T-helper 2 cell (primary cell): Measurements from ENCODE around the gene CFAP74.
"Not testable (repeated sequence)": the region's sequence is repeated elsewhere in the genome, so short reads cannot be mapped to it uniquely, and the experiment has no call there.

Source experiments
- DNase-seq, 5 experiments: peaks; one replicate each; pipeline versions ENCODE4 v3.0.0 to v3.0.0-alpha.2; 2012 to 2022

Gene CFAP74

GRCh38 chr1:1892763-1893120, 110.8 kb downstream of the CFAP74 start:
- DNase-seq: no peak

- no peak for DNase-seq
Observed at GRCh38 chr1:1892079-1892762, 111.4 kb downstream of the CFAP74 start.

GRCh38 chr1:1891349-1892078, 112.1 kb downstream of the CFAP74 start:
- DNase-seq: peak; percentile 49 to 83 (median 80)

- DNase-seq: peak; percentile 79 to 94 (median 82)
Observed at GRCh38 chr1:1890506-1891348, 112.9 kb downstream of the CFAP74 start, which contains the start of gene GNB1. Gene GNB1 (minus strand): TSS chr1:1891087. CDS start chr1:1825453, 65,634 bp downstream.

- peak in 4 of 5 experiments; percentile 10 to 61 (median 38) for DNase-seq
Observed at GRCh38 chr1:1889847-1890505, 113.6 kb downstream of the CFAP74 start.

GRCh38 chr1:1889090-1889750, 114.4 kb downstream of the CFAP74 start:
- no peak for DNase-seq

GRCh38 chr1:1883890-1884289, 119.7 kb downstream of the CFAP74 start:
- not testable (repeated sequence) for DNase-seq

GRCh38 chr1:1883092-1883873, 120.3 kb downstream of the CFAP74 start:
- no peak for DNase-seq

GRCh38 chr1:1881727-1882126, 121.9 kb downstream of the CFAP74 start:
- DNase-seq: no peak

GRCh38 chr1:1880617-1881312, 122.8 kb downstream of the CFAP74 start:
- no peak for DNase-seq

GRCh38 chr1:1879942-1880341, 123.6 kb downstream of the CFAP74 start:
- DNase-seq: no peak

GRCh38 chr1:1877865-1878436, 125.6 kb downstream of the CFAP74 start:
- no peak for DNase-seq

- DNase-seq: no peak
Observed at GRCh38 chr1:1876335-1876930, 127.2 kb downstream of the CFAP74 start.

- DNase-seq: peak in 1 of 5 experiments; percentile 82
Observed at GRCh38 chr1:1875932-1876331, 127.7 kb downstream of the CFAP74 start.

GRCh38 chr1:1874901-1875300, 128.7 kb downstream of the CFAP74 start:
- no peak for DNase-seq

GRCh38 chr1:1873186-1873585, 130.4 kb downstream of the CFAP74 start:
- DNase-seq: no peak

GRCh38 chr1:1872329-1872994, 131.1 kb downstream of the CFAP74 start:
- DNase-seq: no peak
